ENCODE data around the gene SCN2B. TPM values are rescaled to one million over a fixed set of nuclear protein-coding genes. Genes with fewer than 3 reads are reported as not detected.

The SCN2B gene
- total and polyA plus RNA-seq, 2 donors = 0.73 to 1.6 TPM

DNA sequence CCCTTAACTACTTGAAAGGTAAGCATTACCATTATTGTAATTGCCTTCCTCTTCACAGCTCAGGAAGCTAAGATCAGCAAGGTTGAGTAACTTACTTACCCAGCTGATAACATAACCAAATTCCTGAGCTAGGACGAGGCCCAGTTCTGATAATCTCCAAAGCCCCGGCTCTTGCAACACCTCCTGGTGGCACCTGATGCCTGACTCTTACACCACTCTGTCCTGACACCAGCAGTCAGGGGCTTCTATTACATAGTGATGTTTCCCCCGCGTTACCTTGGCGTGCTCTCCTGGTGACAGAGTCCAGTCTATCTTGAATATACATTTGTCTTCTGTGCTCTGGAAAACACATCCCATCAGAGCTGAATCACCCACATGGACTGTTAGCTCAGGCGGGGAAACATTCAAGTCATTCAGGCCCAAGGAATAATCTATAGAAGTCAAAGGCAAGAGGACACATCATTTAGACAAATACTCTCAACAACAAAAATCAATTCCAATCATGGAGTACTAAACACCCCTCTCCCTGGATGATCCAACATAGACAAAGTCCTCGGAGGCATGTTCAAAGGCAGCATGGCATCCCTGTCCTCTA lies 35.8 kb upstream of the SCN2B start:
- 96% methylated on average over 7 of the region's 7 CpGs for WGBS
- no peak for DNase-seq (ENCODE audit: low read depth in 6 of 9, low spot score in 9 of 9)
- peaks cover 2 to 3% of the 10 kb centered on the region in 2 donors for H3K36me3 ChIP-seq (ENCODE audit: control insufficient read depth in 2 of 2, insufficient read depth in 2 of 2, low read length in 1 of 2)
- H3K4me3 ChIP-seq (ENCODE audit: low read length in 2 of 2) = no peak overlapping the region
- no peaks in the 10 kb centered on the region for H3K9me3 ChIP-seq (ENCODE audit: control insufficient read depth in 2 of 2, insufficient read depth in 1 of 2, low read length in 1 of 2)
- H3K27me3 ChIP-seq (ENCODE audit: control insufficient read depth in 2 of 2, insufficient read depth in 1 of 2, low read length in 1 of 2) = no peaks in the 10 kb centered on the region
- H3K27ac ChIP-seq (ENCODE audit: low read depth in 1 of 2, low read length in 1 of 2) = no peak overlapping the region
- H3K4me1 ChIP-seq (ENCODE audit: control insufficient read depth in 2 of 2, insufficient read depth in 2 of 2, low read length in 2 of 2) = peaks cover 13 to 47% of the 10 kb centered on the region in 2 donors

DNA sequence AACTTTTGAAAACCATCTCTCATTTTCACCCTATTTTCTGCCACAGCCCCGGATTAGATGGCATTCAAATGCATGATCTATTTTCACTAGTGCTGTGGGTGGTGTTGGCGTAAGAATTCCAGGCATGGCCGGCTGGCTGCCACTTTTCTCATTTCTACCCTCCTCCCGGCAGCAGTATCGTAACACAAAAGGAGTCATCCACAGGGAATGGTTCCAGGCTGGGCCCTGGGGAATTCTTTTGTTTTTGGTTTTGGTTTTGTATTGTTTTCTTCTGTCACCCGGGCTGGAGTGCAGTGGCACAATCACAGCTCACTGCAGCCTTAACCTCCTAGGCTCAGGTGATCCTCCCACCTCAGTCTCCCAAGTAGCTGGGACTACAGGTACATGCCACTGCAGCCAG lies 34.6 kb upstream of the SCN2B start:
- H3K4me1 ChIP-seq (ENCODE audit: control insufficient read depth in 2 of 2, insufficient read depth in 2 of 2, low read length in 2 of 2) = peaks cover 18 to 49% of the 10 kb centered on the region in 2 donors
- no peaks in the 10 kb centered on the region for H3K27me3 ChIP-seq (ENCODE audit: control insufficient read depth in 2 of 2, insufficient read depth in 1 of 2, low read length in 1 of 2)
- no peak overlapping the region for H3K27ac ChIP-seq (ENCODE audit: low read depth in 1 of 2, low read length in 1 of 2)
- H3K9me3 ChIP-seq (ENCODE audit: control insufficient read depth in 2 of 2, insufficient read depth in 1 of 2, low read length in 1 of 2) = no peaks in the 10 kb centered on the region
- no peak for DNase-seq (ENCODE audit: low read depth in 6 of 9, low spot score in 9 of 9)
- 97% methylated on average over 6 of the region's 6 CpGs for WGBS
- H3K4me3 ChIP-seq (ENCODE audit: low read length in 2 of 2) = no peak overlapping the region
- peaks cover 2 to 5% of the 10 kb centered on the region in 2 donors for H3K36me3 ChIP-seq (ENCODE audit: control insufficient read depth in 2 of 2, insufficient read depth in 2 of 2, low read length in 1 of 2)

- no peaks in the 10 kb centered on the region for H3K9me3 ChIP-seq (ENCODE audit: control insufficient read depth in 2 of 2, insufficient read depth in 1 of 2, low read length in 1 of 2)
- peaks cover 14 to 46% of the 10 kb centered on the region in 2 donors for H3K4me1 ChIP-seq (ENCODE audit: control insufficient read depth in 2 of 2, insufficient read depth in 2 of 2, low read length in 2 of 2)
- no peaks in the 10 kb centered on the region for H3K27me3 ChIP-seq (ENCODE audit: control insufficient read depth in 2 of 2, insufficient read depth in 1 of 2, low read length in 1 of 2)
- peaks cover 2 to 9% of the 10 kb centered on the region in 2 donors for H3K36me3 ChIP-seq (ENCODE audit: control insufficient read depth in 2 of 2, insufficient read depth in 2 of 2, low read length in 1 of 2)
- H3K4me3 ChIP-seq (ENCODE audit: low read length in 2 of 2) = no peak overlapping the region
- no peak overlapping the region for H3K27ac ChIP-seq (ENCODE audit: low read depth in 1 of 2, low read length in 1 of 2)
- no peak for DNase-seq (ENCODE audit: low read depth in 6 of 9, low spot score in 9 of 9)
- WGBS = 99% methylated on average over 7 of the region's 7 CpGs
Observed at GRCh38 chr11:118210323-118210722, 33.9 kb upstream of the SCN2B start.

- Histone ChIP-seq H3K4me1 (ENCODE audit: control insufficient read depth in 2 of 2, insufficient read depth in 2 of 2, low read length in 2 of 2) (peaks cover 16 to 39% of the 10 kb centered on the region in 2 donors), H3K27me3 (ENCODE audit: control insufficient read depth in 2 of 2, insufficient read depth in 1 of 2, low read length in 1 of 2) (no peaks in the 10 kb centered on the region), H3K27ac (ENCODE audit: low read depth in 1 of 2, low read length in 1 of 2) (no peak overlapping the region), H3K4me3 (ENCODE audit: low read length in 2 of 2) (no peak overlapping the region), H3K9me3 (ENCODE audit: control insufficient read depth in 2 of 2, insufficient read depth in 1 of 2, low read length in 1 of 2) (no peaks in the 10 kb centered on the region), H3K36me3 (ENCODE audit: control insufficient read depth in 2 of 2, insufficient read depth in 2 of 2, low read length in 1 of 2) (peaks cover 2 to 9% of the 10 kb centered on the region in 2 donors)
- WGBS = 94% methylated on average over 3 of the region's 3 CpGs
- DNase-seq (ENCODE audit: low read depth in 6 of 9, low spot score in 9 of 9) = no peak
Observed at GRCh38 chr11:118209033-118209432, 32.6 kb upstream of the SCN2B start.

GRCh38 chr11:118207079-118207478 lies 30.6 kb upstream of the SCN2B start:
- Histone ChIP-seq H3K4me3 (ENCODE audit: low read length in 2 of 2) (no peak overlapping the region), H3K36me3 (ENCODE audit: control insufficient read depth in 2 of 2, insufficient read depth in 2 of 2, low read length in 1 of 2) (peaks cover 2 to 22% of the 10 kb centered on the region in 2 donors), H3K27ac (ENCODE audit: low read depth in 1 of 2, low read length in 1 of 2) (peak overlapping the region in 1 of 2 donors; percentile 90), H3K9me3 (ENCODE audit: control insufficient read depth in 2 of 2, insufficient read depth in 1 of 2, low read length in 1 of 2) (no peaks in the 10 kb centered on the region), H3K4me1 (ENCODE audit: control insufficient read depth in 2 of 2, insufficient read depth in 2 of 2, low read length in 2 of 2) (peaks cover 23 to 37% of the 10 kb centered on the region in 2 donors), H3K27me3 (ENCODE audit: control insufficient read depth in 2 of 2, insufficient read depth in 1 of 2, low read length in 1 of 2) (no peaks in the 10 kb centered on the region)
- no peak for DNase-seq (ENCODE audit: low read depth in 6 of 9, low spot score in 9 of 9)
- 97% methylated on average over 2 of the region's 2 CpGs for WGBS

DNA sequence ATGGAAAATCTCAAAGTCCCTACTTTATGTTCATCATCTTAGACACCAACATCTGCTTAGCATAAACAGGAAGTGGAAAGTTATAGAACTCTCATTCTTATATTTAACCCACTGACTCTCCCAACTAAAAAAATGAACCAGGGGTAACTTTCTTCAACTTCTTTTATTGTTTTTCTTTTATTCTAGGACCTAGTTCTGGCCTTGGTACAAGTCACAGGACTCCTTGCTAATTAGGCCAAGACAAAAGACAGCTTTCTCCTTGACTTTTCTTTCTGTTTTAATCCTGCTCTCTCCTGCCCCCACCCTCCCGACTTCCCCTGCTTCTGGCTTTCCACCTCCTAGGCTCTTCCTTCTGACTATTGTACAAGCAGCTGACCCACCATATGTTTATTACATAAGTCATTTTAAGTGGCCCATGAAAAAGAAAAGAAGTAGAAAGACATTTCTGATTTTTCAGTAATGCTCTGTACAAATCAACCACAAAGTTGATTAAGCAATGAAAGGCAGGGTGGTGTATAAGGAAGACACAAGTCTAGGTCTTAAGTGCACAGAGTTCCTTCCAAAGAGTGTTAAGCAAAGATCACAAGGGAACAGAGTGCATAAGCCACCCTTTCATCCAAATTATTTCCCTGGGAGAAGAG lies 30.1 kb upstream of the SCN2B start:
- Histone ChIP-seq H3K27ac (ENCODE audit: low read depth in 1 of 2, low read length in 1 of 2) (peak overlapping the region; percentile 84 to 90), H3K4me1 (ENCODE audit: control insufficient read depth in 2 of 2, insufficient read depth in 2 of 2, low read length in 2 of 2) (peaks cover 29 to 38% of the 10 kb centered on the region in 2 donors)
- DNase-seq (ENCODE audit: low read depth in 6 of 9, low spot score in 9 of 9) = peak in 1 of 9 donors; percentile 64

GRCh38 chr11:118205606-118206378 lies 29.4 kb upstream of the SCN2B start:
- Histone ChIP-seq H3K27me3 (ENCODE audit: control insufficient read depth in 2 of 2, insufficient read depth in 1 of 2, low read length in 1 of 2) (no peaks in the 10 kb centered on the region), H3K4me1 (ENCODE audit: control insufficient read depth in 2 of 2, insufficient read depth in 2 of 2, low read length in 2 of 2) (peaks cover 29 to 46% of the 10 kb centered on the region in 2 donors), H3K4me3 (ENCODE audit: low read length in 2 of 2) (no peak overlapping the region), H3K9me3 (ENCODE audit: control insufficient read depth in 2 of 2, insufficient read depth in 1 of 2, low read length in 1 of 2) (no peaks in the 10 kb centered on the region), H3K27ac (ENCODE audit: low read depth in 1 of 2, low read length in 1 of 2) (peak overlapping the region in 1 of 2 donors; percentile 84), H3K36me3 (ENCODE audit: control insufficient read depth in 2 of 2, insufficient read depth in 2 of 2, low read length in 1 of 2) (peaks cover 0 to 19% of the 10 kb centered on the region in 2 donors)
- DNase-seq (ENCODE audit: low read depth in 6 of 9, low spot score in 9 of 9) = no peak
- WGBS = 97% methylated on average over 9 of the region's 9 CpGs

More for the DNA sequence above, 30.1 kb upstream of the SCN2B start:
- Histone ChIP-seq H3K9me3 (ENCODE audit: control insufficient read depth in 2 of 2, insufficient read depth in 1 of 2, low read length in 1 of 2) (no peaks in the 10 kb centered on the region), H3K27me3 (ENCODE audit: control insufficient read depth in 2 of 2, insufficient read depth in 1 of 2, low read length in 1 of 2) (no peaks in the 10 kb centered on the region), H3K36me3 (ENCODE audit: control insufficient read depth in 2 of 2, insufficient read depth in 2 of 2, low read length in 1 of 2) (peaks cover 2 to 21% of the 10 kb centered on the region in 2 donors), H3K4me3 (ENCODE audit: low read length in 2 of 2) (no peak overlapping the region)
- 25% methylated on average over 1 of the region's 1 CpG for WGBS

- Histone ChIP-seq H3K36me3 (ENCODE audit: control insufficient read depth in 2 of 2, insufficient read depth in 2 of 2, low read length in 1 of 2) (peaks cover 0 to 22% of the 10 kb centered on the region in 2 donors), H3K4me1 (ENCODE audit: control insufficient read depth in 2 of 2, insufficient read depth in 2 of 2, low read length in 2 of 2) (peaks cover 34 to 60% of the 10 kb centered on the region in 2 donors), H3K27ac (ENCODE audit: low read depth in 1 of 2, low read length in 1 of 2) (peak overlapping the region; percentile 38 to 62), H3K9me3 (ENCODE audit: control insufficient read depth in 2 of 2, insufficient read depth in 1 of 2, low read length in 1 of 2) (no peaks in the 10 kb centered on the region), H3K4me3 (ENCODE audit: low read length in 2 of 2) (no peak overlapping the region), H3K27me3 (ENCODE audit: control insufficient read depth in 2 of 2, insufficient read depth in 1 of 2, low read length in 1 of 2) (no peaks in the 10 kb centered on the region)
- 67% methylated on average over 7 of the region's 7 CpGs for WGBS
- DNase-seq (ENCODE audit: low read depth in 6 of 9, low spot score in 9 of 9) = peak in 1 of 9 donors; percentile 70
Observed at GRCh38 chr11:118202599-118203422, 26.4 kb upstream of the SCN2B start.
